Measurements from ENCODE around the gene TGFBRAP1.

GRCh38 chr2:105371810-105372209 is 42.3 kb upstream of the TGFBRAP1 start:
- no peak for TF ChIP-seq MAX (IDR thresholded peaks at IDR 0.05)
- TF ChIP-seq GABPA (IDR thresholded peaks at IDR 0.05 in 1 of 2, conservative IDR thresholded peaks at IDR 0.05 in 1 of 2): no peak
- no peak for TF ChIP-seq FOXA1 (IDR thresholded peaks at IDR 0.05)
- TF ChIP-seq, protein P1, sequence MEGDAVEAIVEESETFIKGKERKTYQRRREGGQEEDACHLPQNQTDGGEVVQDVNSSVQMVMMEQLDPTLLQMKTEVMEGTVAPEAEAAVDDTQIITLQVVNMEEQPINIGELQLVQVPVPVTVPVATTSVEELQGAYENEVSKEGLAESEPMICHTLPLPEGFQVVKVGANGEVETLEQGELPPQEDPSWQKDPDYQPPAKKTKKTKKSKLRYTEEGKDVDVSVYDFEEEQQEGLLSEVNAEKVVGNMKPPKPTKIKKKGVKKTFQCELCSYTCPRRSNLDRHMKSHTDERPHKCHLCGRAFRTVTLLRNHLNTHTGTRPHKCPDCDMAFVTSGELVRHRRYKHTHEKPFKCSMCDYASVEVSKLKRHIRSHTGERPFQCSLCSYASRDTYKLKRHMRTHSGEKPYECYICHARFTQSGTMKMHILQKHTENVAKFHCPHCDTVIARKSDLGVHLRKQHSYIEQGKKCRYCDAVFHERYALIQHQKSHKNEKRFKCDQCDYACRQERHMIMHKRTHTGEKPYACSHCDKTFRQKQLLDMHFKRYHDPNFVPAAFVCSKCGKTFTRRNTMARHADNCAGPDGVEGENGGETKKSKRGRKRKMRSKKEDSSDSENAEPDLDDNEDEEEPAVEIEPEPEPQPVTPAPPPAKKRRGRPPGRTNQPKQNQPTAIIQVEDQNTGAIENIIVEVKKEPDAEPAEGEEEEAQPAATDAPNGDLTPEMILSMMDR (IDR thresholded peaks at IDR 0.05; ENCODE audit: low read depth, low read length, missing input control): no peak
- TF ChIP-seq TAF1 (conservative IDR thresholded peaks at IDR 0.05): no peak

All from liver (tissue), 3 donors.